ENCODE measurements around the gene FAM20C.

DNA sequence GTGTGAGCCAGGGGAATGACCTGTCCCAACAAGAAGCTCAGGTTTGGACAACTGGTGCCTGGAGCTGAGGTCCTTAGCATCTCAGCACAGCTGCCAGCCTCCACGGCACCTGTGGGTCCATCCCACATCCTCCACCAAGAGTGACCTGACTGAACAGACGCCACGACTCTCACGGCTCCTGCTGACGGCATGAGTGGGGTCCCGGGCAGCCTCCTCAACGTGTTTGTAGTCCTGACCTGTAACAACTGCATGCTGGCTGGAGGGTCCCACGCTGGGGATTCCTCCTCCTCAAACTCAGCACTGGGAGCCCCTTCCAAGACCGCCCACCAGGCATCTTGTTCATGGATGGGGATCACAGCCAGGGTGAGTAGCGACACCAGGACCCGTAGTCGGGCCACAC, 36.2 kb downstream of the FAM20C start:
- TF ChIP-seq, protein P1, sequence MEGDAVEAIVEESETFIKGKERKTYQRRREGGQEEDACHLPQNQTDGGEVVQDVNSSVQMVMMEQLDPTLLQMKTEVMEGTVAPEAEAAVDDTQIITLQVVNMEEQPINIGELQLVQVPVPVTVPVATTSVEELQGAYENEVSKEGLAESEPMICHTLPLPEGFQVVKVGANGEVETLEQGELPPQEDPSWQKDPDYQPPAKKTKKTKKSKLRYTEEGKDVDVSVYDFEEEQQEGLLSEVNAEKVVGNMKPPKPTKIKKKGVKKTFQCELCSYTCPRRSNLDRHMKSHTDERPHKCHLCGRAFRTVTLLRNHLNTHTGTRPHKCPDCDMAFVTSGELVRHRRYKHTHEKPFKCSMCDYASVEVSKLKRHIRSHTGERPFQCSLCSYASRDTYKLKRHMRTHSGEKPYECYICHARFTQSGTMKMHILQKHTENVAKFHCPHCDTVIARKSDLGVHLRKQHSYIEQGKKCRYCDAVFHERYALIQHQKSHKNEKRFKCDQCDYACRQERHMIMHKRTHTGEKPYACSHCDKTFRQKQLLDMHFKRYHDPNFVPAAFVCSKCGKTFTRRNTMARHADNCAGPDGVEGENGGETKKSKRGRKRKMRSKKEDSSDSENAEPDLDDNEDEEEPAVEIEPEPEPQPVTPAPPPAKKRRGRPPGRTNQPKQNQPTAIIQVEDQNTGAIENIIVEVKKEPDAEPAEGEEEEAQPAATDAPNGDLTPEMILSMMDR (IDR thresholded peaks at IDR 0.05), result no peak
- no peak for TF ChIP-seq POLR2A (IDR thresholded peaks at IDR 0.05)
